ENCODE measurements around the gene PLXNB3. TPM values are rescaled to one million over a fixed set of nuclear protein-coding genes. Genes with fewer than 3 reads are reported as not detected.

PLXNB3 gene
- total RNA-seq, 1 experiment from 2014 or later, result 1.6 TPM

GRCh38 chrX:153755136-153755535, 8.9 kb upstream of the PLXNB3 start:
- no peak for DNase-seq (ENCODE audit: low spot score)

GRCh38 chrX:153761863-153762262, 2.2 kb upstream of the PLXNB3 start:
- no peak for DNase-seq (ENCODE audit: low spot score)

GRCh38 chrX:153762626-153763173, 1.3 kb upstream of the PLXNB3 start:
- DNase-seq (ENCODE audit: low spot score), result no peak

- DNase-seq (ENCODE audit: low spot score), result no peak
Observed at GRCh38 chrX:153763298-153763932, 634 bp upstream of the PLXNB3 start.

GRCh38 chrX:153764786-153765137, 713 bp downstream of the PLXNB3 start:
- DNase-seq (ENCODE audit: low spot score), result no peak

- DNase-seq (ENCODE audit: low spot score), result no peak
Observed at GRCh38 chrX:153765138-153766079, 1.4 kb downstream of the PLXNB3 start.

- peak; percentile 83 for DNase-seq (ENCODE audit: low spot score)
Observed at GRCh38 chrX:153766098-153766817, 2.2 kb downstream of the PLXNB3 start.

GRCh38 chrX:153766871-153767673, 3.0 kb downstream of the PLXNB3 start:
- no peak for DNase-seq (ENCODE audit: low spot score)

- DNase-seq (ENCODE audit: low spot score), result no peak
Observed at GRCh38 chrX:153767674-153768055, 3.6 kb downstream of the PLXNB3 start.

- DNase-seq (ENCODE audit: low spot score), result no peak
Observed at GRCh38 chrX:153768311-153769157, 4.5 kb downstream of the PLXNB3 start.

- DNase-seq (ENCODE audit: low spot score), result no peak
Observed at GRCh38 chrX:153769158-153769864, 5.3 kb downstream of the PLXNB3 start.

GRCh38 chrX:153769865-153770600, 6.0 kb downstream of the PLXNB3 start:
- no peak for DNase-seq (ENCODE audit: low spot score)

- DNase-seq (ENCODE audit: low spot score), result no peak
Observed at GRCh38 chrX:153770601-153771414, 6.8 kb downstream of the PLXNB3 start.

- no peak for DNase-seq (ENCODE audit: low spot score)
Observed at GRCh38 chrX:153771415-153772315, 7.6 kb downstream of the PLXNB3 start.

- DNase-seq (ENCODE audit: low spot score), result no peak
Observed at GRCh38 chrX:153772316-153773217, 8.5 kb downstream of the PLXNB3 start.

- no peak for DNase-seq (ENCODE audit: low spot score)
Observed at GRCh38 chrX:153773218-153773611, 9.2 kb downstream of the PLXNB3 start.
